HepG2 (cell line): ENCODE data around the gene GPHN. TPM values are rescaled to one million over a fixed set of nuclear protein-coding genes. Genes with fewer than 3 reads are reported as not detected.

ENCODE experiments used
- ATAC-seq: fragments of 200-7000 bp; cut with Tn5 transposase; 3 replicates; pipeline ENCODE4 v1.9.1; 2020; ENCODE audit warnings: mild to moderate bottlenecking, moderate library complexity
- BruUV-seq: library from RNA; stranded (reverse); fragments of 400-500 nt; replicated peaks from 2 replicates; lab custom pipeline; 2021; lab: Mats Ljungman, UMichigan
- CTCF ChIA-PET: fragments of 300-600 bp; formaldehyde crosslinking; extraction: SDS; loops from one replicate; lab custom pipeline; 2021; ENCODE audit warnings: low total read pairs, inconsistent platforms, low intra/inter-chr PET ratio; lab: Yijun Ruan, JAX
- POLR2A ChIA-PET: fragments of 350-600 bp; sonication (Branson Sonifier 250); formaldehyde crosslinking; loops from one replicate; lab custom pipeline; 2020; ENCODE audit warnings: antibody characterized with exemption, inconsistent platforms; lab: Yijun Ruan, JAX
- DNase-seq: peaks from one replicate; pipeline ENCODE4 v3.0.0-alpha.2; 2015; ENCODE audit warnings: low spot score
- FAIRE-seq: peaks from 3 replicates; lab custom pipeline; 2011; peaks lifted over from hg19 to GRCh38; lab: Jason Lieb, UNC
- H2AFZ ChIP-seq: one replicate; pipeline ENCODE4 v1.6.1; 2011; ENCODE audit warnings: low read length, inconsistent platforms
- H3K27ac ChIP-seq: fragments of 300-600 bp; 3 replicates; pipeline ENCODE4 v1.8.0; 2011; ENCODE audit warnings: mixed run types, mild to moderate bottlenecking, mixed read lengths, low read length, inconsistent platforms; ENCODE audit not compliant: insufficient read depth; ENCODE audit errors: extremely low read length
- H3K27me3 ChIP-seq, 2 experiments: fragments of 200-600 bp in 1 of 2; 2 replicates in 1 of 2; 3 replicates in 1 of 2; pipeline versions ENCODE4 v1.6.0 to v1.8.0; 2011; ENCODE audit warnings: low read length in 2 of 2, mild to moderate bottlenecking in 2 of 2, moderate library complexity in 2 of 2, inconsistent platforms in 1 of 2; ENCODE audit not compliant: insufficient read depth in 2 of 2, control insufficient read depth in 1 of 2
- H3K36me3 ChIP-seq, 2 experiments: fragments of 200-600 bp in 1 of 2; replicated peaks in 1 of 2; 2 replicates in 1 of 2; 3 replicates in 1 of 2; pipeline versions ENCODE4 v1.5.1 to v1.8.0; 2011; ENCODE audit warnings: low read length in 2 of 2, inconsistent platforms in 1 of 2; ENCODE audit not compliant: insufficient read depth in 2 of 2, control insufficient read depth in 1 of 2
- H3K4me1 ChIP-seq: 2 replicates; pipeline ENCODE4 v1.5.1; 2012; ENCODE audit warnings: low read length, inconsistent platforms; ENCODE audit not compliant: insufficient read depth
- H3K4me2 ChIP-seq: 2 replicates; pipeline ENCODE4 v1.6.0; 2011; ENCODE audit warnings: low read depth, low read length, inconsistent platforms
- H3K4me3 ChIP-seq, 3 experiments: fragments of 200-600 bp in 1 of 3; sonication (generic), shearing (Covaris generic) in 1 of 3; replicated peaks in 1 of 3; 2 replicates each; pipeline ENCODE4 v1.5.1; 2011 to 2016; ENCODE audit warnings: low read length in 3 of 3, inconsistent platforms in 2 of 3, low read depth in 2 of 3, mild to moderate bottlenecking in 2 of 3, control low read depth in 1 of 3, mixed read lengths in 1 of 3; ENCODE audit not compliant: insufficient read depth in 1 of 3
- H3K79me2 ChIP-seq: one replicate; pipeline ENCODE4 v1.6.1; 2011; ENCODE audit warnings: low read length, inconsistent platforms; ENCODE audit not compliant: insufficient read depth
- H3K9ac ChIP-seq: 2 replicates; pipeline ENCODE4 v1.6.0; 2011; ENCODE audit warnings: mild to moderate bottlenecking, low read depth, low read length, inconsistent platforms; ENCODE audit not compliant: insufficient read depth
- H3K9me3 ChIP-seq: 2 replicates; pipeline ENCODE4 v1.5.1; 2012; ENCODE audit warnings: mild to moderate bottlenecking, low read length
- H4K20me1 ChIP-seq: 2 replicates; pipeline ENCODE4 v1.6.0; 2011; ENCODE audit warnings: inconsistent platforms, mild to moderate bottlenecking, low read length, moderate library complexity; ENCODE audit not compliant: insufficient read depth
- ELF4 ChIP-seq: sonication (generic); formaldehyde crosslinking; IDR thresholded peaks from 2 replicates; pipeline ENCODE4 v1.5.0; 2020; ENCODE audit warnings: missing genetic modification reagents, mild to moderate bottlenecking, moderate library complexity, borderline replicate concordance
- HOXA5 ChIP-seq: sonication (generic); formaldehyde crosslinking; IDR thresholded peaks from 2 replicates; pipeline ENCODE4 v1.4.0; 2020; ENCODE audit warnings: missing genetic modification reagents
- WGBS: methylation state at CpG from one replicate; pipeline ENCODE4 v1.1.6; 2017; ENCODE audit warnings: low lambda C conversion rate; 5-methylcytosine and 5-hydroxymethylcytosine counted together
- in situ Hi-C: cut with HindIII; loops from 2 replicates; pipeline ENCODE4 v1.10.0; 2017; ENCODE audit warnings: low pct_unique_long_range_greater_than_20kb; ENCODE audit not compliant: extremely low pct_ligation_motif_present
- intact Hi-C: fragments of 100-400 bp; cut with micrococcal nuclease; formaldehyde crosslinking; loops from one replicate; pipeline ENCODE4 v1.10.0; 2022; ENCODE audit not compliant: unreplicated experiment
- polyA plus RNA-seq, 8 experiments: library from polyadenylated mRNA; depleted of rRNA in 3 of 8; stranded (reverse) in 7 of 8; unstranded in 1 of 8; fragments of >200 nt; fragmentation: Illumina TruSeq in 4 of 8; extraction: Trizol in 4 of 8; gene quantifications; 2 replicates each; pipeline versions ENCODE4 v1.2.1 to v1.2.3, GENCODE V29; 2011 to 2016; ENCODE audit warnings: low read depth in 4 of 8, missing spikeins in 1 of 8, mixed read lengths in 1 of 8; ENCODE audit not compliant: insufficient read depth in 1 of 8
- total RNA-seq, 5 experiments: library from RNA; depleted of rRNA; stranded (reverse); fragments of >200 nt; fragmentation: Illumina TruSeq; extraction: Trizol; gene quantifications; 2 replicates each; pipeline ENCODE4 v1.2.3, GENCODE V29; 2016; ENCODE audit warnings: low read depth in 1 of 5
- TF ChIP-seq, protein P1 (sequence below): sonication (generic); formaldehyde crosslinking; IDR thresholded peaks from 2 replicates; pipeline ENCODE4 v1.8.0; 2022; ENCODE audit warnings: mild to moderate bottlenecking, missing genetic modification reagents, moderate library complexity
- TF ChIP-seq, protein P2 (sequence below), 2 experiments: sonication (generic) in 1 of 2; formaldehyde crosslinking in 1 of 2; IDR thresholded peaks; 2 replicates each; pipeline versions ENCODE4 v1.4.0 to v1.6.1; 2016 to 2020; ENCODE audit warnings: borderline replicate concordance in 1 of 2, low read depth in 1 of 2, mild to moderate bottlenecking in 1 of 2, missing genetic modification reagents in 1 of 2
- TF ChIP-seq, protein P3 (sequence below): sonication (generic); formaldehyde crosslinking; IDR thresholded peaks from 2 replicates; pipeline ENCODE4 v1.4.0; 2020; ENCODE audit warnings: missing genetic modification reagents
- TF ChIP-seq, protein P4 (sequence below), 2 experiments: sonication (generic) in 1 of 2; formaldehyde crosslinking in 1 of 2; IDR thresholded peaks; 2 replicates each; pipeline versions ENCODE4 v1.4.0 to v1.6.1; 2018 to 2020; ENCODE audit warnings: missing genetic modification reagents in 2 of 2, borderline replicate concordance in 1 of 2, low read depth in 1 of 2, mild to moderate bottlenecking in 1 of 2, missing biosample characterization in 1 of 2

Gene GPHN
- total and polyA plus RNA-seq, 2 of the 13 experiments (the other 11 are each of a cell fraction or from before 2014, with no cell fraction given): 12.7 to 19.2 TPM

DNA sequence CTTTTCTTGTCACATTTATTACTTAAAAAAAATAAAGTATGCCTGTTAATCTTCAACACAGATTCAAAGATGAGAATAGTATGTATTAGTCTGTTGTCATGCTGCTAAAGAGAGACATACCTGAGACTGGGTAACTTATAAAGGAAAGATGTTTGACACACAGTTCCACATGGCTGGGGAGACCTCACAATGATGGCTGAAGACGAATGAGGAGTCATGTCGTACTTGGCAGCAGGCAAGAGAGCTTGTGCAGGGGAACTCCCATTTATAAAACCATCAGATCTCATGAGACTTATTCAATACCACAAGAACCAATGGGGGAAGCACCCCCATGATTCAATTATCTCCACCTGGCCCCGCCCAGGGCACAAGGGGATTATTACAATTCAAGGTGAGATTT lies 345.4 kb downstream of the GPHN start:
- ATAC-seq: no peak
- no peak overlapping the region for H3K27ac ChIP-seq
- no TSS peak for BruUV-seq
- no peaks in the 10 kb centered on the region for H3K9me3 ChIP-seq
- no peak for FAIRE-seq
- CTCF ChIA-PET: no interaction called here
- no peaks in the 10 kb centered on the region for H4K20me1 ChIP-seq
- POLR2A ChIA-PET: no interaction called here
- H3K4me2 ChIP-seq: no peak overlapping the region
- in situ Hi-C loops (no loop called here), intact Hi-C loops (no loop called here)
- TF ChIP-seq, protein P1, sequence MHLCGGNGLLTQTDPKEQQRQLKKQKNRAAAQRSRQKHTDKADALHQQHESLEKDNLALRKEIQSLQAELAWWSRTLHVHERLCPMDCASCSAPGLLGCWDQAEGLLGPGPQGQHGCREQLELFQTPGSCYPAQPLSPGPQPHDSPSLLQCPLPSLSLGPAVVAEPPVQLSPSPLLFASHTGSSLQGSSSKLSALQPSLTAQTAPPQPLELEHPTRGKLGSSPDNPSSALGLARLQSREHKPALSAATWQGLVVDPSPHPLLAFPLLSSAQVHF: no peak
- TF ChIP-seq ELF4 (CRISPR knock-in tag): no peak
- H3K36me3 ChIP-seq: no peaks in the 10 kb centered on the region
- peaks cover 8% of the 10 kb centered on the region for H3K4me1 ChIP-seq
- WGBS: 97% methylated on average over 3 of the region's 3 CpGs
- no peak overlapping the region for H2AFZ ChIP-seq
- no peak for DNase-seq
- no peak overlapping the region for H3K9ac ChIP-seq
- no peaks in the 10 kb centered on the region for H3K79me2 ChIP-seq
- no peak overlapping the region for H3K4me3 ChIP-seq
- H3K27me3 ChIP-seq: no peaks in the 10 kb centered on the region

DNA sequence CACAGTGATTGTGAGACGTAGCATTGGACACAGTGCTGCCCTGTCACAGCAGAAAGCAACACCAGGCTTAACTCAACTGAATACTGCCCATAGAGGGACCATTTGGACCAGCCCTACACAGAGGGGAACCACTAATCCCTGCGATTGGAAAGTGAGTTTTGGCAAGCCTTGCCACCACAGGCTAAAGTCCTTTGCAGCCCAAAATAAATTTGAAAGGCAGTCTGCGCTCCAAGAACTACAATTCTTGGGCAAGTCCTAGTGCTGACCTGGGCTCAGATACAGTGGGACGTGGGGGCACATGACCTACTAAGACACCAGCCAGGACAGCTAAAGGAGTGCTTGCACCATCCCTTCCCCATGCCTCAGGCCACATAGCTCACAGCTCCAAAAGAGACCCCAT lies 349.9 kb downstream of the GPHN start:
- intact Hi-C loops (no loop called here), in situ Hi-C loops (no loop called here)
- WGBS: 83% methylated on average over 1 of the region's 4 CpGs
- TF ChIP-seq, protein P2, sequence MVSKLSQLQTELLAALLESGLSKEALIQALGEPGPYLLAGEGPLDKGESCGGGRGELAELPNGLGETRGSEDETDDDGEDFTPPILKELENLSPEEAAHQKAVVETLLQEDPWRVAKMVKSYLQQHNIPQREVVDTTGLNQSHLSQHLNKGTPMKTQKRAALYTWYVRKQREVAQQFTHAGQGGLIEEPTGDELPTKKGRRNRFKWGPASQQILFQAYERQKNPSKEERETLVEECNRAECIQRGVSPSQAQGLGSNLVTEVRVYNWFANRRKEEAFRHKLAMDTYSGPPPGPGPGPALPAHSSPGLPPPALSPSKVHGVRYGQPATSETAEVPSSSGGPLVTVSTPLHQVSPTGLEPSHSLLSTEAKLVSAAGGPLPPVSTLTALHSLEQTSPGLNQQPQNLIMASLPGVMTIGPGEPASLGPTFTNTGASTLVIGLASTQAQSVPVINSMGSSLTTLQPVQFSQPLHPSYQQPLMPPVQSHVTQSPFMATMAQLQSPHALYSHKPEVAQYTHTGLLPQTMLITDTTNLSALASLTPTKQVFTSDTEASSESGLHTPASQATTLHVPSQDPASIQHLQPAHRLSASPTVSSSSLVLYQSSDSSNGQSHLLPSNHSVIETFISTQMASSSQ (IDR thresholded peaks at IDR 0.05; ENCODE audit: low read depth): no peak
- TF ChIP-seq, protein P2 (CRISPR knock-in tag; IDR thresholded peaks at IDR 0.05; ENCODE audit: borderline replicate concordance): no peak
- TF ChIP-seq, protein P3, sequence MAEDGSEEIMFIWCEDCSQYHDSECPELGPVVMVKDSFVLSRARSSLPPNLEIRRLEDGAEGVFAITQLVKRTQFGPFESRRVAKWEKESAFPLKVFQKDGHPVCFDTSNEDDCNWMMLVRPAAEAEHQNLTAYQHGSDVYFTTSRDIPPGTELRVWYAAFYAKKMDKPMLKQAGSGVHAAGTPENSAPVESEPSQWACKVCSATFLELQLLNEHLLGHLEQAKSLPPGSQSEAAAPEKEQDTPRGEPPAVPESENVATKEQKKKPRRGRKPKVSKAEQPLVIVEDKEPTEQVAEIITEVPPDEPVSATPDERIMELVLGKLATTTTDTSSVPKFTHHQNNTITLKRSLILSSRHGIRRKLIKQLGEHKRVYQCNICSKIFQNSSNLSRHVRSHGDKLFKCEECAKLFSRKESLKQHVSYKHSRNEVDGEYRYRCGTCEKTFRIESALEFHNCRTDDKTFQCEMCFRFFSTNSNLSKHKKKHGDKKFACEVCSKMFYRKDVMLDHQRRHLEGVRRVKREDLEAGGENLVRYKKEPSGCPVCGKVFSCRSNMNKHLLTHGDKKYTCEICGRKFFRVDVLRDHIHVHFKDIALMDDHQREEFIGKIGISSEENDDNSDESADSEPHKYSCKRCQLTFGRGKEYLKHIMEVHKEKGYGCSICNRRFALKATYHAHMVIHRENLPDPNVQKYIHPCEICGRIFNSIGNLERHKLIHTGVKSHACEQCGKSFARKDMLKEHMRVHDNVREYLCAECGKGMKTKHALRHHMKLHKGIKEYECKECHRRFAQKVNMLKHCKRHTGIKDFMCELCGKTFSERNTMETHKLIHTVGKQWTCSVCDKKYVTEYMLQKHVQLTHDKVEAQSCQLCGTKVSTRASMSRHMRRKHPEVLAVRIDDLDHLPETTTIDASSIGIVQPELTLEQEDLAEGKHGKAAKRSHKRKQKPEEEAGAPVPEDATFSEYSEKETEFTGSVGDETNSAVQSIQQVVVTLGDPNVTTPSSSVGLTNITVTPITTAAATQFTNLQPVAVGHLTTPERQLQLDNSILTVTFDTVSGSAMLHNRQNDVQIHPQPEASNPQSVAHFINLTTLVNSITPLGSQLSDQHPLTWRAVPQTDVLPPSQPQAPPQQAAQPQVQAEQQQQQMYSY: no peak
- no peak for TF ChIP-seq HOXA5
- TF ChIP-seq, protein P4, sequence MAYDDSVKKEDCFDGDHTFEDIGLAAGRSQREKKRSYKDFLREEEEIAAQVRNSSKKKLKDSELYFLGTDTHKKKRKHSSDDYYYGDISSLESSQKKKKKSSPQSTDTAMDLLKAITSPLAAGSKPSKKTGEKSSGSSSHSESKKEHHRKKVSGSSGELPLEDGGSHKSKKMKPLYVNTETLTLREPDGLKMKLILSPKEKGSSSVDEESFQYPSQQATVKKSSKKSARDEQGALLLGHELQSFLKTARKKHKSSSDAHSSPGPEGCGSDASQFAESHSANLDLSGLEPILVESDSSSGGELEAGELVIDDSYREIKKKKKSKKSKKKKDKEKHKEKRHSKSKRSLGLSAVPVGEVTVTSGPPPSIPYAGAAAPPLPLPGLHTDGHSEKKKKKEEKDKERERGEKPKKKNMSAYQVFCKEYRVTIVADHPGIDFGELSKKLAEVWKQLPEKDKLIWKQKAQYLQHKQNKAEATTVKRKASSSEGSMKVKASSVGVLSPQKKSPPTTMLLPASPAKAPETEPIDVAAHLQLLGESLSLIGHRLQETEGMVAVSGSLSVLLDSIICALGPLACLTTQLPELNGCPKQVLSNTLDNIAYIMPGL (CRISPR knock-in tag; IDR thresholded peaks at IDR 0.05; ENCODE audit: borderline replicate concordance in 1 of 2, low read depth in 1 of 2): no peak

More for the DNA sequence above, 349.9 kb downstream of the GPHN start:
- H2AFZ ChIP-seq: no peak overlapping the region
- H3K27me3 ChIP-seq: no peaks in the 10 kb centered on the region
- no peak overlapping the region for H3K4me2 ChIP-seq
- no TSS peak for BruUV-seq
- no peak overlapping the region for H3K4me3 ChIP-seq
- DNase-seq (no peak), ATAC-seq (no peak), FAIRE-seq (no peak)
- no peak overlapping the region for H3K27ac ChIP-seq
- H3K36me3 ChIP-seq: no peaks in the 10 kb centered on the region
- H3K79me2 ChIP-seq: no peaks in the 10 kb centered on the region
- CTCF ChIA-PET: no interaction called here
- POLR2A ChIA-PET: no interaction called here
- H3K9me3 ChIP-seq: no peaks in the 10 kb centered on the region
- H3K9ac ChIP-seq: no peak overlapping the region
- peaks cover 23% of the 10 kb centered on the region for H3K4me1 ChIP-seq
- H4K20me1 ChIP-seq: no peaks in the 10 kb centered on the region
